HG03159 (cell line): ENCODE measurements around the gene STAC.
"Not testable (repeated sequence)": the region's sequence is repeated elsewhere in the genome, so short reads cannot be mapped to it uniquely, and the experiment has no call there.

Experiments
- ATAC-seq: cut with Tn5 transposase; IDR thresholded peaks from one replicate; pipeline ENCODE4 v1.9.1; 2021; ENCODE audit warnings: mild to moderate bottlenecking, moderate library complexity; ENCODE audit not compliant: unreplicated experiment

Gene STAC

GRCh38 chr3:36409862-36410261 lies 29.6 kb downstream of the STAC start:
- no peak for ATAC-seq

- no peak for ATAC-seq
Measured at GRCh38 chr3:36411587-36411986, 31.3 kb downstream of the STAC start.

- ATAC-seq, result no peak
Measured at GRCh38 chr3:36416599-36416998, 36.3 kb downstream of the STAC start.

GRCh38 chr3:36417237-36417636 lies 36.9 kb downstream of the STAC start:
- no peak for ATAC-seq

GRCh38 chr3:36418296-36418695 lies 38.0 kb downstream of the STAC start:
- ATAC-seq, result no peak

- ATAC-seq, result no peak
Measured at GRCh38 chr3:36428445-36428844, 48.1 kb downstream of the STAC start.

- no peak for ATAC-seq
Measured at GRCh38 chr3:36429986-36430485, 49.7 kb downstream of the STAC start.

- ATAC-seq, result no peak
Measured at GRCh38 chr3:36433511-36433910, 53.2 kb downstream of the STAC start.

- ATAC-seq, result no peak
Measured at GRCh38 chr3:36434687-36435426, 54.6 kb downstream of the STAC start.

GRCh38 chr3:36443028-36443686 lies 62.9 kb downstream of the STAC start:
- ATAC-seq, result no peak

- no peak for ATAC-seq
Measured at GRCh38 chr3:36444909-36445308, 64.6 kb downstream of the STAC start.

- no peak for ATAC-seq
Measured at GRCh38 chr3:36446276-36446675, 66.0 kb downstream of the STAC start.

- no peak for ATAC-seq
Measured at GRCh38 chr3:36447061-36447460, 66.8 kb downstream of the STAC start.

GRCh38 chr3:36451816-36452215 lies 71.5 kb downstream of the STAC start:
- no peak for ATAC-seq

- ATAC-seq, result not testable (repeated sequence)
Measured at GRCh38 chr3:36453213-36453612, 72.9 kb downstream of the STAC start.

GRCh38 chr3:36453896-36454295 lies 73.6 kb downstream of the STAC start:
- ATAC-seq, result not testable (repeated sequence)

- ATAC-seq, result no peak
Measured at GRCh38 chr3:36455406-36455805, 75.1 kb downstream of the STAC start.

- ATAC-seq, result no peak
Measured at GRCh38 chr3:36456784-36457183, 76.5 kb downstream of the STAC start.

GRCh38 chr3:36457667-36458066 lies 77.4 kb downstream of the STAC start:
- ATAC-seq, result no peak

GRCh38 chr3:36459177-36459576 lies 78.9 kb downstream of the STAC start:
- no peak for ATAC-seq

- no peak for ATAC-seq
Measured at GRCh38 chr3:36461597-36461996, 81.3 kb downstream of the STAC start.

GRCh38 chr3:36472045-36472444 lies 91.7 kb downstream of the STAC start:
- not testable (repeated sequence) for ATAC-seq
